HG03280 (cell line): Measurements from ENCODE around the gene FGG.

Source experiments
- ATAC-seq: cut with Tn5 transposase; IDR thresholded peaks from one replicate; pipeline ENCODE4 v1.9.1; 2021; ENCODE audit warnings: mild to moderate bottlenecking, moderate library complexity; ENCODE audit not compliant: unreplicated experiment

FGG gene

GRCh38 chr4:154559494-154560418 is 52.7 kb downstream of the FGG start:
- peak; percentile 72 for ATAC-seq

GRCh38 chr4:154559141-154559493 is 53.3 kb downstream of the FGG start:
- ATAC-seq = peak; percentile 22
